Activated T-cell treated with anti-CD3 and anti-CD28 coated beads, Interleukin-2, amount 50 U/mL, for 24 hours (primary cell): ENCODE measurements around the gene RIPOR2.
"Not testable (repeated sequence)": the region's sequence is repeated elsewhere in the genome, so short reads cannot be mapped to it uniquely, and the experiment has no call there.

ENCODE experiments used
- DNase-seq: peaks from one replicate; pipeline ENCODE4 v3.0.0-alpha.2; 2020
- H3K27ac Mint-ChIP-seq: 2 replicates; pipeline ENCODE4 v1.8.0; 2020; ENCODE audit warnings: mild to moderate bottlenecking, mixed read lengths
- H3K27me3 Mint-ChIP-seq: 2 replicates; pipeline ENCODE4 v1.8.0; 2020; ENCODE audit warnings: mixed read lengths
- H3K36me3 Mint-ChIP-seq: 2 replicates; pipeline ENCODE4 v1.8.0; 2020; ENCODE audit warnings: low read depth, mixed read lengths
- H3K4me1 Mint-ChIP-seq: 2 replicates; pipeline ENCODE4 v1.8.0; 2020; ENCODE audit warnings: low read depth, mixed read lengths
- H3K4me3 Mint-ChIP-seq: 2 replicates; pipeline ENCODE4 v1.8.0; 2020; ENCODE audit warnings: mild to moderate bottlenecking, moderate library complexity, mixed read lengths
- H3K9me3 Mint-ChIP-seq: 2 replicates; pipeline ENCODE4 v1.8.0; 2020; ENCODE audit warnings: mixed read lengths

The RIPOR2 gene

GRCh38 chr6:24925661-24926060 lies 10.1 kb downstream of the RIPOR2 start:
- peak overlapping the region; percentile 84 for H3K27ac Mint-ChIP-seq
- DNase-seq: no peak
- H3K4me1 Mint-ChIP-seq: peaks cover 92% of the 10 kb centered on the region
- H3K9me3 Mint-ChIP-seq: peaks cover 6% of the 10 kb centered on the region
- no peak overlapping the region for H3K4me3 Mint-ChIP-seq
- peaks cover 4% of the 10 kb centered on the region for H3K36me3 Mint-ChIP-seq
- H3K27me3 Mint-ChIP-seq: no peaks in the 10 kb centered on the region

GRCh38 chr6:24924580-24925356 lies 11.0 kb downstream of the RIPOR2 start:
- Mint-ChIP-seq H3K9me3 (peaks cover 6% of the 10 kb centered on the region), H3K4me1 (peaks cover 91% of the 10 kb centered on the region), H3K27ac (peak overlapping the region; percentile 90), H3K27me3 (no peaks in the 10 kb centered on the region), H3K4me3 (peak overlapping the region; percentile 54), H3K36me3 (peaks cover 4% of the 10 kb centered on the region)
- no peak for DNase-seq

- Mint-ChIP-seq H3K27ac (peak overlapping the region; percentile 90), H3K36me3 (peaks cover 4% of the 10 kb centered on the region), H3K4me3 (peak overlapping the region; percentile 54), H3K4me1 (peaks cover 91% of the 10 kb centered on the region), H3K27me3 (no peaks in the 10 kb centered on the region), H3K9me3 (peaks cover 6% of the 10 kb centered on the region)
- peak; percentile 70 for DNase-seq
Observed at GRCh38 chr6:24923885-24924401, 11.8 kb downstream of the RIPOR2 start.

GRCh38 chr6:24922814-24923213 lies 12.9 kb downstream of the RIPOR2 start:
- peaks cover 6% of the 10 kb centered on the region for H3K36me3 Mint-ChIP-seq
- no peak for DNase-seq

GRCh38 chr6:24922170-24922569 lies 13.6 kb downstream of the RIPOR2 start:
- peaks cover 2% of the 10 kb centered on the region for H3K36me3 Mint-ChIP-seq

More at GRCh38 chr6:24922814-24923213, 12.9 kb downstream of the RIPOR2 start:
- peak overlapping the region; percentile 52 for H3K4me3 Mint-ChIP-seq
- peak overlapping the region; percentile 90 for H3K27ac Mint-ChIP-seq
- H3K27me3 Mint-ChIP-seq: no peaks in the 10 kb centered on the region
- H3K9me3 Mint-ChIP-seq: peaks cover 6% of the 10 kb centered on the region
- peaks cover 91% of the 10 kb centered on the region for H3K4me1 Mint-ChIP-seq

GRCh38 chr6:24920136-24920535 lies 15.6 kb downstream of the RIPOR2 start:
- Mint-ChIP-seq H3K4me3 (peak overlapping the region; percentile 60), H3K4me1 (peaks cover 92% of the 10 kb centered on the region), H3K27me3 (no peaks in the 10 kb centered on the region), H3K36me3 (peaks cover 2% of the 10 kb centered on the region), H3K27ac (peak overlapping the region; percentile 90), H3K9me3 (no peaks in the 10 kb centered on the region)
- DNase-seq: no peak

More at GRCh38 chr6:24922170-24922569, 13.6 kb downstream of the RIPOR2 start:
- peak overlapping the region; percentile 52 for H3K4me3 Mint-ChIP-seq
- H3K9me3 Mint-ChIP-seq: peaks cover 2% of the 10 kb centered on the region
- DNase-seq: no peak
- peak overlapping the region; percentile 90 for H3K27ac Mint-ChIP-seq
- H3K27me3 Mint-ChIP-seq: no peaks in the 10 kb centered on the region
- peaks cover 92% of the 10 kb centered on the region for H3K4me1 Mint-ChIP-seq

- peaks cover 2% of the 10 kb centered on the region for H3K36me3 Mint-ChIP-seq
- no peaks in the 10 kb centered on the region for H3K9me3 Mint-ChIP-seq
- peak overlapping the region; percentile 60 for H3K4me3 Mint-ChIP-seq
- peak overlapping the region; percentile 90 for H3K27ac Mint-ChIP-seq
- no peak for DNase-seq
- H3K4me1 Mint-ChIP-seq: peaks cover 92% of the 10 kb centered on the region
- H3K27me3 Mint-ChIP-seq: no peaks in the 10 kb centered on the region
Observed at GRCh38 chr6:24919056-24919892, 16.5 kb downstream of the RIPOR2 start.

GRCh38 chr6:24918641-24919055 lies 17.1 kb downstream of the RIPOR2 start:
- H3K4me3 Mint-ChIP-seq: peak overlapping the region; percentile 60

GRCh38 chr6:24916496-24916895 lies 19.3 kb downstream of the RIPOR2 start:
- Mint-ChIP-seq H3K27ac (peak overlapping the region; percentile 94), H3K4me1 (peaks cover 96% of the 10 kb centered on the region), H3K27me3 (no peaks in the 10 kb centered on the region), H3K36me3 (peaks cover 2% of the 10 kb centered on the region), H3K4me3 (no peak overlapping the region), H3K9me3 (no peaks in the 10 kb centered on the region)
- no peak for DNase-seq

More at GRCh38 chr6:24918641-24919055, 17.1 kb downstream of the RIPOR2 start:
- Mint-ChIP-seq H3K27ac (peak overlapping the region; percentile 90), H3K36me3 (peaks cover 2% of the 10 kb centered on the region), H3K9me3 (no peaks in the 10 kb centered on the region), H3K27me3 (no peaks in the 10 kb centered on the region), H3K4me1 (peaks cover 93% of the 10 kb centered on the region)
- DNase-seq: no peak

GRCh38 chr6:24915641-24916040 lies 20.1 kb downstream of the RIPOR2 start:
- no peak for DNase-seq
- Mint-ChIP-seq H3K27me3 (no peaks in the 10 kb centered on the region), H3K36me3 (peaks cover 5% of the 10 kb centered on the region), H3K9me3 (no peaks in the 10 kb centered on the region), H3K4me3 (peak overlapping the region; percentile 34), H3K27ac (peak overlapping the region; percentile 94), H3K4me1 (peaks cover 92% of the 10 kb centered on the region)

GRCh38 chr6:24914082-24914481 lies 21.7 kb downstream of the RIPOR2 start:
- not testable (repeated sequence) for H3K9me3 Mint-ChIP-seq, H3K4me3 Mint-ChIP-seq, H3K27me3 Mint-ChIP-seq, DNase-seq
- H3K27ac Mint-ChIP-seq: peak overlapping the region; percentile 94
- peaks cover 20% of the 10 kb centered on the region for H3K36me3 Mint-ChIP-seq
- H3K4me1 Mint-ChIP-seq: peaks cover 88% of the 10 kb centered on the region

- Mint-ChIP-seq H3K36me3 (peaks cover 25% of the 10 kb centered on the region), H3K27me3 (no peaks in the 10 kb centered on the region), H3K4me1 (peaks cover 89% of the 10 kb centered on the region), H3K4me3 (peak overlapping the region; percentile 86), H3K9me3 (no peaks in the 10 kb centered on the region), H3K27ac (peak overlapping the region; percentile 94)
- DNase-seq: no peak
Observed at GRCh38 chr6:24911796-24912382, 23.9 kb downstream of the RIPOR2 start.

GRCh38 chr6:24910961-24911725 lies 24.6 kb downstream of the RIPOR2 start:
- H3K27ac Mint-ChIP-seq: peak overlapping the region; percentile 94
- H3K27me3 Mint-ChIP-seq: no peaks in the 10 kb centered on the region
- H3K9me3 Mint-ChIP-seq: no peaks in the 10 kb centered on the region
- H3K36me3 Mint-ChIP-seq: peaks cover 27% of the 10 kb centered on the region
- peak overlapping the region; percentile 86 for H3K4me3 Mint-ChIP-seq
- no peak for DNase-seq
- peaks cover 90% of the 10 kb centered on the region for H3K4me1 Mint-ChIP-seq
